Measurements from ENCODE around the gene DOCK10.

Gene DOCK10

DNA sequence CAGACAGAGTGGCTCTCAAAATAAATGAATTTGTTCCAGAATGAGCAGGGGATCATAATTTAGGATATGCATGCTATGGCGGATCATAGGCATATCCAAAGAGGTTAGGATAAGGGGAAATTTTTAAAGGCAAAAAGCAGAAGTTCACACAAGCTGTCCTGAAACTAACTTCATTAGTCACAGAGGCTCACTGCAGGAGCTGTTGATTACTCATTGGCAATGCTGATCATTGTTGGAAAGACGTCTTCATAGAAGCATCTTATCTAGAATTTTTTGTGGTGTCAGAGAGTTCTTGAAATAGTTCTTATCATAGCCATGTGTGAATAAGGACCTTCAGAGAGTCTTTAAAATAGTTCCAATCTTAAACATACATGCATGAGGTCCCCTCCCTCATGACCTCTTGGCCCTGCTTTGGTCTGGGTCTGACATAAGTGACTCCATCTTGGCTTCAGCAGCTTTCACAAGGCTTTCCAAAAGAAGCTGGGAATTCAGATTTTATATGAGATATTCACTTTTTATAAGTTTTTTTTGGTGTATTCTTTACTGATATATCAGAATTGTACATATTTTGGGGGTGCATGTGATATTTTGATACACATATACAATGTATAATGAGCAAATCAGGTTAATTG, 318.6 kb downstream of the DOCK10 start:
- ATAC-seq = no peak
- H3K27me3 Mint-ChIP-seq = peaks cover 2% of the 10 kb centered on the region
- DNase-seq = no peak
- H3K9me3 Mint-ChIP-seq = peaks cover 22% of the 10 kb centered on the region
- H3K4me1 Mint-ChIP-seq = no peaks in the 10 kb centered on the region
- no peak overlapping the region for H3K27ac Mint-ChIP-seq
- no peak overlapping the region for H3K4me3 Mint-ChIP-seq
- H3K36me3 Mint-ChIP-seq (ENCODE audit: low read depth) = peaks cover 2% of the 10 kb centered on the region

DNA sequence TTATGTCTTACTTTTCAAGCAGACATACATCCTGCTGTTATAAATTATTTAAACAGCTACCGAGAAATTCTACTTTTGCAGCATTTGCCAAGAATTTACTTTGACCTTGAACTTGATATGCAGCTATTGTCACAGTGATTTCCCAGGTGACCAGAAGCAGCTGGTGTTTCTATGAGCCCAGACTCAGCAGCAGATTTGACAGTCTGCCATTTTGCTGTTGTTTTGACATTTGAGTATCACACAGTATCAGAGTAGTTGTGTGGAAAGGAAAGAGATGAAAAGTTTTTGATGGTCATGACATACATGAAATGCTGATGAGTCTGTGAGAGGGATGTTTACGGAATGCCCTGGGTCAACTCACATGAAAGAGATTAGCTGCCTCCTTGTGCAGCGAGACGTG, 319.5 kb downstream of the DOCK10 start:
- Mint-ChIP-seq H3K27ac (no peak overlapping the region), H3K4me3 (no peak overlapping the region), H3K4me1 (no peaks in the 10 kb centered on the region), H3K36me3 (ENCODE audit: low read depth) (no peaks in the 10 kb centered on the region), H3K27me3 (peaks cover 2% of the 10 kb centered on the region), H3K9me3 (peaks cover 14% of the 10 kb centered on the region)
- no peak for DNase-seq
- no peak for ATAC-seq

DNA sequence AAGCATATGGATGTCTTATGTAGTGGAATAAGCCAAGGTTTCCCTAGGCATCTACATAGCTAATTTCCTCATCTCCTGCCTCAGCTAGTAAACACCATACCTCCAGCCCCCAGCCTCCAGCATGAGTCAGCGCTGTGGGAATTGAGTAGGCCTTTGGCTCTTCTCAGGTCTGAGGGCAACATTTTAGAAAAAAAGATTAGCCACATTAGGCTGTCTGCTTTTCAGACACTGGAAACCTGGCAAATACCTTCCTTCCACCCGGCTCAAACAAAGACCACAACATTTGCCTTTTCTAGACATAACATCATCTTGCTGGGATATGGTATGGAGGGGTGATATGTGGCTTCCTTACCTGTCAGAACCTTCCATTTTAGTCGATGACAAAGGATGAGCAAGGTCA, 320.0 kb downstream of the DOCK10 start:
- DNase-seq (no peak), ATAC-seq (no peak)
- no peaks in the 10 kb centered on the region for H3K4me1 Mint-ChIP-seq
- H3K27me3 Mint-ChIP-seq = peaks cover 2% of the 10 kb centered on the region
- H3K9me3 Mint-ChIP-seq = peaks cover 9% of the 10 kb centered on the region
- H3K27ac Mint-ChIP-seq = no peak overlapping the region
- no peak overlapping the region for H3K4me3 Mint-ChIP-seq
- no peaks in the 10 kb centered on the region for H3K36me3 Mint-ChIP-seq (ENCODE audit: low read depth)

DNA sequence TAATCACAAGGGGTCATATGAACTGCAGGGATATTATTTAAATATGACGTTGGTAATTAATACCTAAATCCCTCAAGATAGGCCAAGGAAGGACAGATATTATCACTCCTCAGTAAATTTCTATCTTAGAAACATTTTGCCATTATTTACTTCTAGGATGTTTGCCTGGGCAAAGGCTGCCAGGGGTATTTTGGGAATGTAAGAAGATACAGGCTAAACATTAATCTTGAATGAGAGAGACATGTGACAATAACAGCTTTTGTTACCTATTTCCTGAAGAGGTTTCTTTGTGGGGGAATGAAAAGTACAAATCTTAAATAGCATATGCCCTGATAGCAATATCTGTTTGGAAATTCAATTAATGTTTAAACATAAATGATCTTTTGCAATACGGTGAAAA, 325.3 kb downstream of the DOCK10 start:
- H3K9me3 Mint-ChIP-seq = peaks cover 4% of the 10 kb centered on the region
- no peak overlapping the region for H3K27ac Mint-ChIP-seq
- H3K4me3 Mint-ChIP-seq = no peak overlapping the region
- no peak for ATAC-seq
- H3K27me3 Mint-ChIP-seq = no peaks in the 10 kb centered on the region
- no peak for DNase-seq
- H3K4me1 Mint-ChIP-seq = no peaks in the 10 kb centered on the region
- no peaks in the 10 kb centered on the region for H3K36me3 Mint-ChIP-seq (ENCODE audit: low read depth)

DNA sequence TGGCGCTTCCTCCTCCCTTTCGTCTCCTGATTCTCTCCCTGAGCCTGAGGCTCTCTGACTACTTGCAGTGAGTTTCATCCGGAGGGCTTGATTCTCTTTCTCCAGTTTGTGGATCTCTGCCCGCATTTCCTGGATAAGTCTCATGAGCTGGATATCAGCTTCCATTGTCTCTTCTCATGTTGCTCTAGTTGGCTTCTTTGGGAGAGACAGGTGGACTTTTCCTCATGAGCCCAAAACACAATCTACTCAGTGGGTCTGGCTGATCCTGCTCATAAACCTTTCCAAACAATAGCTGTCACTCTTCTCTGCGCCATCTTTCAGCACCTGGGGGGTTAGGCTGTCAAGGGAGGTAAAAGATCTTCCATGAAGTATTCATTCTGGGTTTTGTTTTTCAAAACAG, 326.1 kb downstream of the DOCK10 start, which contains the start of gene CCDC195:
TSS of gene CCDC195 (minus strand) at position 165 of the 400 bp plus-strand sequence. CDS start at position 165, 0 bp downstream.
- H3K4me3 Mint-ChIP-seq = no peak within 1 kb of the TSS
- H3K27me3 Mint-ChIP-seq = no peaks in the 10 kb centered on the region
- H3K9me3 Mint-ChIP-seq = peaks cover 4% of the 10 kb centered on the region
- no peak for DNase-seq
- no peak for ATAC-seq
- no peaks in the 10 kb centered on the region for H3K36me3 Mint-ChIP-seq (ENCODE audit: low read depth)
- H3K27ac Mint-ChIP-seq = no peak within 1 kb of the TSS
- no peaks in the 10 kb centered on the region for H3K4me1 Mint-ChIP-seq
